Esophagus muscularis mucosa (tissue), 4 donors: ENCODE results near the gene EOGT. TPM values are rescaled to one million over a fixed set of nuclear protein-coding genes. Genes with fewer than 3 reads are reported as not detected.

Source experiments
- DNase-seq: peaks from one replicate; pipeline ENCODE4 v3.0.0-alpha.2; 2017; ENCODE audit errors: extremely low spot score
- H3K27ac ChIP-seq, 4 donors: fragments of 200-600 bp; sonication (generic); replicated peaks in 1 of 4; 1 replicate in 3 of 4; 2 replicates in 1 of 4; pipeline ENCODE4 v1.5.1; 2016 to 2019; ENCODE audit warnings: mild to moderate bottlenecking in 1 of 4
- H3K27me3 ChIP-seq, 4 donors: fragments of 200-600 bp; sonication (generic); one replicate each; pipeline versions ENCODE4 v1.5.1 to v1.6.0; 2016 to 2019
- H3K36me3 ChIP-seq, 4 donors: fragments of 200-600 bp; sonication (generic); one replicate each; pipeline ENCODE4 v1.5.1; 2016 to 2019
- H3K4me1 ChIP-seq, 4 donors: fragments of 200-600 bp; sonication (generic); one replicate each; pipeline ENCODE4 v1.5.1; 2016 to 2019
- H3K4me3 ChIP-seq, 4 donors: fragments of 200-600 bp; sonication (generic); 1 replicate in 2 of 4; 2 replicates in 2 of 4; pipeline ENCODE4 v1.5.1; 2016 to 2019; ENCODE audit warnings: mild to moderate bottlenecking in 4 of 4, moderate library complexity in 1 of 4
- H3K9me3 ChIP-seq, 4 donors: fragments of 200-600 bp; sonication (generic); 1 replicate in 3 of 4; 2 replicates in 1 of 4; pipeline ENCODE4 v1.5.1; 2016 to 2019
- CTCF ChIP-seq, 3 experiments: fragments of 200-600 bp in 2 of 3; fragments of 450-650 bp in 1 of 3; sonication (generic) in 2 of 3; IDR thresholded peaks; one replicate each; pipeline ENCODE4 v1.5.1; 2017 to 2019; ENCODE audit warnings: antibody characterized with exemption in 3 of 3, mild to moderate bottlenecking in 2 of 3, moderate library complexity in 1 of 3
- EP300 ChIP-seq: sonication (generic); formaldehyde crosslinking; IDR thresholded peaks from one replicate; pipeline ENCODE4 v1.6.1; 2017; ENCODE audit warnings: antibody characterized with exemption
- POLR2A ChIP-seq: fragments of 450-650 bp; IDR thresholded peaks from one replicate; pipeline ENCODE4 v1.6.1; 2017; ENCODE audit warnings: antibody characterized with exemption, moderate library complexity, mild to moderate bottlenecking, low read depth
- POLR2AphosphoS5 ChIP-seq, 2 donors: sonication (generic); formaldehyde crosslinking; IDR thresholded peaks; one replicate each; pipeline ENCODE4 v1.6.1; 2017; ENCODE audit warnings: antibody characterized with exemption in 2 of 2
- WGBS: methylation state at CpG from one replicate; pipeline ENCODE4 v1.1.5; 2018; 5-methylcytosine and 5-hydroxymethylcytosine counted together
- intact Hi-C: fragments of 100-400 bp; cut with DNase I; formaldehyde crosslinking; loops from one replicate; pipeline ENCODE4 v1.15.1; 2023
- total RNA-seq, 4 donors: library from RNA; depleted of rRNA; stranded (reverse); fragments of >200 nt; gene quantifications; one replicate each; pipeline versions ENCODE4 v1.1.0 to v1.2.1, GENCODE V29; 2016

EOGT gene
- total RNA-seq, 4 donors from 2014 or later: 96.5 to 129 (median 111) TPM

- no peak overlapping the region for H3K4me3 ChIP-seq
- peaks cover 47 to 96% (median 86%) of the 10 kb centered on the region in 4 donors for H3K36me3 ChIP-seq
- intact Hi-C loops: no loop called here
- H3K27ac ChIP-seq: peak overlapping the region in 1 of 4 donors; percentile 12
- H3K9me3 ChIP-seq: no peaks in the 10 kb centered on the region
- no peak for TF ChIP-seq CTCF (IDR thresholded peaks at IDR 0.05)
- TF ChIP-seq EP300: no peak
- no peak for TF ChIP-seq POLR2A
- no peak for TF ChIP-seq POLR2AphosphoS5 (IDR thresholded peaks at IDR 0.05)
- H3K27me3 ChIP-seq: no peaks in the 10 kb centered on the region
- H3K4me1 ChIP-seq: peaks cover 6 to 20% (median 12%) of the 10 kb centered on the region in 4 donors
- DNase-seq: no peak
- 38% methylated on average over 1 of the region's 1 CpG for WGBS
Observed at GRCh38 chr3:68999605-69000004, 13.9 kb downstream of the EOGT start.

GRCh38 chr3:68999158-68999557, 14.3 kb downstream of the EOGT start:
- Histone ChIP-seq H3K36me3 (peaks cover 50 to 96% (median 86%) of the 10 kb centered on the region in 4 donors), H3K4me3 (no peak overlapping the region), H3K27ac (no peak overlapping the region), H3K9me3 (no peaks in the 10 kb centered on the region), H3K27me3 (no peaks in the 10 kb centered on the region), H3K4me1 (peaks cover 6 to 20% (median 12%) of the 10 kb centered on the region in 4 donors)
- TF ChIP-seq CTCF (IDR thresholded peaks at IDR 0.05) (no peak), POLR2A (no peak), EP300 (no peak), POLR2AphosphoS5 (IDR thresholded peaks at IDR 0.05) (no peak)
- DNase-seq: no peak
- intact Hi-C loops: no loop called here

GRCh38 chr3:68997887-68998286, 15.6 kb downstream of the EOGT start:
- TF ChIP-seq POLR2AphosphoS5 (IDR thresholded peaks at IDR 0.05): no peak
- no peak for TF ChIP-seq CTCF (IDR thresholded peaks at IDR 0.05)
- TF ChIP-seq EP300: no peak
- TF ChIP-seq POLR2A: no peak
- peaks cover 52 to 96% (median 85%) of the 10 kb centered on the region in 4 donors for H3K36me3 ChIP-seq
- DNase-seq: no peak
- H3K9me3 ChIP-seq: no peaks in the 10 kb centered on the region
- intact Hi-C loops: no loop called here
- H3K27ac ChIP-seq: no peak overlapping the region
- H3K4me1 ChIP-seq: peaks cover 6 to 20% (median 12%) of the 10 kb centered on the region in 4 donors
- no peaks in the 10 kb centered on the region for H3K27me3 ChIP-seq
- H3K4me3 ChIP-seq: no peak overlapping the region
- 85% methylated on average over 6 of the region's 6 CpGs for WGBS

- Histone ChIP-seq H3K27ac (no peak overlapping the region), H3K27me3 (no peaks in the 10 kb centered on the region), H3K4me1 (peaks cover 6 to 20% (median 12%) of the 10 kb centered on the region in 4 donors), H3K4me3 (no peak overlapping the region), H3K36me3 (peaks cover 49 to 96% (median 79%) of the 10 kb centered on the region in 4 donors), H3K9me3 (no peaks in the 10 kb centered on the region)
- no peak for TF ChIP-seq POLR2A
- TF ChIP-seq POLR2AphosphoS5 (IDR thresholded peaks at IDR 0.05): no peak
- TF ChIP-seq EP300: no peak
- no peak for TF ChIP-seq CTCF (IDR thresholded peaks at IDR 0.05)
- WGBS: 79% methylated on average over 8 of the region's 8 CpGs
- intact Hi-C loops: no loop called here
- peak; percentile 77 for DNase-seq
Observed at GRCh38 chr3:68996356-68996995, 17.0 kb downstream of the EOGT start.

- intact Hi-C loops: no loop called here
- WGBS: 46% methylated on average over 4 of the region's 4 CpGs
- TF ChIP-seq POLR2A (no peak), POLR2AphosphoS5 (IDR thresholded peaks at IDR 0.05) (no peak)
- Histone ChIP-seq H3K4me3 (no peak overlapping the region), H3K4me1 (no peaks in the 10 kb centered on the region), H3K27me3 (no peaks in the 10 kb centered on the region), H3K36me3 (peaks cover 47 to 92% (median 69%) of the 10 kb centered on the region in 4 donors), H3K27ac (no peak overlapping the region), H3K9me3 (no peaks in the 10 kb centered on the region)
- DNase-seq: no peak
Observed at GRCh38 chr3:68988740-68989139, 24.7 kb downstream of the EOGT start.
